ENCODE measurements around the gene TANC1.

GRCh38 chr2:159140070-159140769 lies 171.8 kb downstream of the TANC1 start:
- TF ChIP-seq POLR2A (IDR thresholded peaks at IDR 0.05; ENCODE audit: low read length) (no peak), GATA1 (IDR thresholded peaks at IDR 0.05; ENCODE audit: low read depth, low read length) (no peak)

All from erythroblast (primary cell).